NOMO-1 treated with DMSO at 0.1 percent for 48 hours (cell line): Measurements from ENCODE around the gene RBMX.
A peak's percentile ranks its signal among the peaks of the same experiment; 100 is the strongest.
"Not testable (repeated sequence)": the region's sequence is repeated elsewhere in the genome, so short reads cannot be mapped to it uniquely, and the experiment has no call there.

Experiments
- DNase-seq: peaks from one replicate; lab custom pipeline; 2025; ENCODE audit not compliant: unreplicated experiment; lab: John Stamatoyannopoulos, UW

Gene RBMX

GRCh38 chrX:136880452-136881013, at the start of gene RBMX:
TSS of gene RBMX (minus strand) at chrX:136880725. CDS start at chrX:136879427, 1,298 bp downstream.
- peak; percentile 84 for DNase-seq

- not testable (repeated sequence) for DNase-seq
These were observed 40.9 kb upstream of the RBMX start for GRCh38 chrX:136921438-136921837.

- DNase-seq: no peak
These were observed 39.5 kb upstream of the RBMX start for GRCh38 chrX:136920001-136920400.

- no peak for DNase-seq
These were observed 36.3 kb upstream of the RBMX start for GRCh38 chrX:136916827-136917226.

- not testable (repeated sequence) for DNase-seq
These were observed 31.1 kb upstream of the RBMX start for GRCh38 chrX:136911661-136912060.

GRCh38 chrX:136911253-136911652, 30.7 kb upstream of the RBMX start:
- DNase-seq: no peak

- no peak for DNase-seq
These were observed 30.1 kb upstream of the RBMX start for GRCh38 chrX:136910565-136911035.

GRCh38 chrX:136909706-136910564, 29.4 kb upstream of the RBMX start:
- peak; percentile 89 for DNase-seq

- peak; percentile 69 for DNase-seq
These were observed 28.7 kb upstream of the RBMX start for GRCh38 chrX:136909119-136909705.

- DNase-seq: no peak
These were observed 27.1 kb upstream of the RBMX start for GRCh38 chrX:136907621-136908020.

GRCh38 chrX:136906921-136907510, 26.5 kb upstream of the RBMX start:
- no peak for DNase-seq

- not testable (repeated sequence) for DNase-seq
These were observed 23.5 kb upstream of the RBMX start for GRCh38 chrX:136904067-136904466.

GRCh38 chrX:136900071-136900470, 19.5 kb upstream of the RBMX start:
- not testable (repeated sequence) for DNase-seq

- DNase-seq: no peak
These were observed 18.7 kb upstream of the RBMX start for GRCh38 chrX:136899221-136899620.

- DNase-seq: not testable (repeated sequence)
These were observed 18.2 kb upstream of the RBMX start for GRCh38 chrX:136898752-136899151.

GRCh38 chrX:136896121-136896914, 15.8 kb upstream of the RBMX start:
- DNase-seq: no peak

GRCh38 chrX:136892412-136892811, 11.9 kb upstream of the RBMX start:
- DNase-seq: no peak

GRCh38 chrX:136890596-136890995, 10.1 kb upstream of the RBMX start:
- DNase-seq: not testable (repeated sequence)

GRCh38 chrX:136889269-136889668, 8.7 kb upstream of the RBMX start:
- DNase-seq: no peak

- DNase-seq: no peak
These were observed 498 bp downstream of the RBMX start for GRCh38 chrX:136880003-136880451.
